ENCODE measurements around the gene CASP8AP2. TPM values are rescaled to one million over a fixed set of nuclear protein-coding genes. Genes with fewer than 3 reads are reported as not detected.
A peak's percentile ranks its signal among the peaks of the same experiment; 100 is the strongest.

The CASP8AP2 gene
- total and polyA plus RNA-seq, 2 of the 13 experiments (the other 11 are each of a cell fraction or from before 2014, with no cell fraction given): 5.7 to 13.5 TPM

GRCh38 chr6:89819336-89820130 is 10.1 kb upstream of the CASP8AP2 start, which contains the start of gene MDN1 (continued):
- peak; percentile 24; the same call in 1 of the 2 replicates for TF ChIP-seq ZNF44 (CRISPR knock-in tag; IDR thresholded peaks at IDR 0.05)
- peak; percentile 76; the same call in 1 of the 2 replicates for TF ChIP-seq CREBL2 (CRISPR knock-in tag; IDR thresholded peaks at IDR 0.05; ENCODE audit: borderline replicate concordance)
- 0 out of 2 replicates have a peak, but pooled peaks have one; percentile 62 for TF ChIP-seq ZBTB2 (CRISPR knock-in tag; IDR thresholded peaks at IDR 0.05; ENCODE audit: low read depth)
- TF ChIP-seq FUBP1 (CRISPR knock-in tag; IDR thresholded peaks at IDR 0.05; ENCODE audit: borderline replicate concordance): no peak
- no peak for TF ChIP-seq KDM4B (CRISPR knock-in tag; IDR thresholded peaks at IDR 0.05)
- no peak; the same call in 1 of the 2 replicates for TF ChIP-seq ZC3H4 (CRISPR knock-in tag; IDR thresholded peaks at IDR 0.05; ENCODE audit: borderline replicate concordance)
- TF ChIP-seq MLXIP (CRISPR knock-in tag; IDR thresholded peaks at IDR 0.05; ENCODE audit: borderline replicate concordance): no peak
- peak; percentile 65; the same call in 1 of the 2 replicates for TF ChIP-seq ZNF431 (CRISPR knock-in tag; IDR thresholded peaks at IDR 0.05; ENCODE audit: borderline replicate concordance, low read depth)
- TF ChIP-seq TFDP1 (CRISPR knock-in tag; IDR thresholded peaks at IDR 0.05; ENCODE audit: borderline replicate concordance): peak; percentile 94
- TF ChIP-seq GTF2F1 (IDR thresholded peaks at IDR 0.05; ENCODE audit: low read length): no peak
- no peak for TF ChIP-seq ATF4 (CRISPR knock-in tag; IDR thresholded peaks at IDR 0.05)
- TF ChIP-seq FOSL2 (CRISPR knock-in tag; IDR thresholded peaks at IDR 0.05): no peak; the same call in 1 of the 2 replicates
- no peak for TF ChIP-seq PCBP2 (optimal IDR thresholded peaks at IDR 0.05; ENCODE audit: low read depth, low read length, poor library complexity, severe bottlenecking)
- TF ChIP-seq THAP11 (CRISPR knock-in tag; IDR thresholded peaks at IDR 0.05): peak; percentile 93
- TF ChIP-seq IRF2 (CRISPR knock-in tag; IDR thresholded peaks at IDR 0.05): peak; percentile 94
- TF ChIP-seq ZNF441 (CRISPR knock-in tag; IDR thresholded peaks at IDR 0.05; ENCODE audit: borderline replicate concordance): 0 out of 2 replicates have a peak, but pooled peaks have one; percentile 58
- TF ChIP-seq YEATS4 (CRISPR knock-in tag; IDR thresholded peaks at IDR 0.05; ENCODE audit: borderline replicate concordance): peak; percentile 93
- TF ChIP-seq KLF15 (CRISPR knock-in tag; IDR thresholded peaks at IDR 0.05; ENCODE audit: borderline replicate concordance): no peak

All from HepG2 (cell line).